Measurements from ENCODE around the gene ANO9.
"Not testable (repeated sequence)": the region's sequence is repeated elsewhere in the genome, so short reads cannot be mapped to it uniquely, and the experiment has no call there.

ANO9 gene

DNA sequence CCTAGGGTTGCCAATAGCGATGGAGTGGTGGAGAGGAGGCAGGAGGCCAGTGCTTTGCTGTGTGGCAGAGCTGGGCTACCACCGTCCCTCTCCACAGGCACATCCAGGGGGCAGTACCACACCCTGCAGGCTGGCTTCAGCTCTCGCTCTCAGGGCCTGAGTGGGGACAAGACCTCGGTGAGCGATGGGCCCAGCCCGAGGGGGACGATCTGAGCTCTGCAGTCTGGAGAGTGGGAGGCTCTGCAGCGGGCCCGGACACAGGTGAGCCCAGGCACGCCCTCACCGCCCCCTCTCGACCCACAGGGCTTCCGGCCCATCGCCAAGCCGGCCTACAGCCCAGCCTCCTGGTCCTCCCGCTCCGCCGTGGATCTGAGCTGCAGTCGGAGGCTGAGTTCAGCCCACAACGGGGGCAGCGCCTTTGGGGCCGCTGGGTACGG, 45.3 kb downstream of the ANO9 start:
- Histone ChIP-seq H3K9ac (ENCODE audit: low read depth, low read length) (no peak overlapping the region), H3K36me3 (ENCODE audit: control insufficient read depth, insufficient read depth, low read length) (peaks cover 13% of the 10 kb centered on the region; the same call in 1 of the 2 replicates), H3K4me1 (ENCODE audit: control insufficient read depth, insufficient read depth, low read length) (peaks cover 5% of the 10 kb centered on the region), H3K27me3 (ENCODE audit: control insufficient read depth, insufficient read depth, low read length) (no peaks in the 10 kb centered on the region), H3K9me3 (ENCODE audit: control insufficient read depth, insufficient read depth, low read length) (no peaks in the 10 kb centered on the region), H3K4me3 (ENCODE audit: low read depth, low read length) (no peak overlapping the region), H3K27ac (ENCODE audit: low read depth, low read length) (no peak overlapping the region)

GRCh38 chr11:395866-396265, 45.9 kb downstream of the ANO9 start:
- peaks cover 5% of the 10 kb centered on the region for H3K4me1 ChIP-seq (ENCODE audit: control insufficient read depth, insufficient read depth, low read length)
- no peaks in the 10 kb centered on the region for H3K9me3 ChIP-seq (ENCODE audit: control insufficient read depth, insufficient read depth, low read length)
- H3K9ac ChIP-seq (ENCODE audit: low read depth, low read length), result no peak overlapping the region
- H3K4me3 ChIP-seq (ENCODE audit: low read depth, low read length), result no peak overlapping the region
- H3K36me3 ChIP-seq (ENCODE audit: control insufficient read depth, insufficient read depth, low read length), result peaks cover 13% of the 10 kb centered on the region; the same call in 1 of the 2 replicates
- H3K27ac ChIP-seq (ENCODE audit: low read depth, low read length), result no peak overlapping the region
- H3K27me3 ChIP-seq (ENCODE audit: control insufficient read depth, insufficient read depth, low read length), result no peaks in the 10 kb centered on the region

GRCh38 chr11:394858-395655, 46.8 kb downstream of the ANO9 start:
- Histone ChIP-seq H3K4me3 (ENCODE audit: low read depth, low read length) (peak overlapping the region; percentile 63; the same call in 1 of the 2 replicates), H3K27me3 (ENCODE audit: control insufficient read depth, insufficient read depth, low read length) (no peaks in the 10 kb centered on the region), H3K9ac (ENCODE audit: low read depth, low read length) (no peak overlapping the region), H3K4me1 (ENCODE audit: control insufficient read depth, insufficient read depth, low read length) (peaks cover 5% of the 10 kb centered on the region), H3K9me3 (ENCODE audit: control insufficient read depth, insufficient read depth, low read length) (no peaks in the 10 kb centered on the region), H3K27ac (ENCODE audit: low read depth, low read length) (no peak overlapping the region), H3K36me3 (ENCODE audit: control insufficient read depth, insufficient read depth, low read length) (peaks cover 12% of the 10 kb centered on the region; the same call in 1 of the 2 replicates)

- Histone ChIP-seq H3K27me3 (ENCODE audit: control insufficient read depth, insufficient read depth, low read length) (no peaks in the 10 kb centered on the region), H3K36me3 (ENCODE audit: control insufficient read depth, insufficient read depth, low read length) (peaks cover 9% of the 10 kb centered on the region; the same call in 1 of the 2 replicates), H3K4me1 (ENCODE audit: control insufficient read depth, insufficient read depth, low read length) (peaks cover 5% of the 10 kb centered on the region), H3K4me3 (ENCODE audit: low read depth, low read length) (peak within 1 kb of the TSS; percentile 63), H3K27ac (ENCODE audit: low read depth, low read length) (no peak within 1 kb of the TSS), H3K9ac (ENCODE audit: low read depth, low read length) (peak within 1 kb of the TSS; percentile 40; the same call in 1 of the 2 replicates), H3K9me3 (ENCODE audit: control insufficient read depth, insufficient read depth, low read length) (no peaks in the 10 kb centered on the region)
Observed at GRCh38 chr11:394034-394857, 47.6 kb downstream of the ANO9 start, which contains the start of gene PKP3. TSS of gene PKP3 (plus strand) at chr11:394209. CDS start at chr11:394293, 84 bp downstream.

DNA sequence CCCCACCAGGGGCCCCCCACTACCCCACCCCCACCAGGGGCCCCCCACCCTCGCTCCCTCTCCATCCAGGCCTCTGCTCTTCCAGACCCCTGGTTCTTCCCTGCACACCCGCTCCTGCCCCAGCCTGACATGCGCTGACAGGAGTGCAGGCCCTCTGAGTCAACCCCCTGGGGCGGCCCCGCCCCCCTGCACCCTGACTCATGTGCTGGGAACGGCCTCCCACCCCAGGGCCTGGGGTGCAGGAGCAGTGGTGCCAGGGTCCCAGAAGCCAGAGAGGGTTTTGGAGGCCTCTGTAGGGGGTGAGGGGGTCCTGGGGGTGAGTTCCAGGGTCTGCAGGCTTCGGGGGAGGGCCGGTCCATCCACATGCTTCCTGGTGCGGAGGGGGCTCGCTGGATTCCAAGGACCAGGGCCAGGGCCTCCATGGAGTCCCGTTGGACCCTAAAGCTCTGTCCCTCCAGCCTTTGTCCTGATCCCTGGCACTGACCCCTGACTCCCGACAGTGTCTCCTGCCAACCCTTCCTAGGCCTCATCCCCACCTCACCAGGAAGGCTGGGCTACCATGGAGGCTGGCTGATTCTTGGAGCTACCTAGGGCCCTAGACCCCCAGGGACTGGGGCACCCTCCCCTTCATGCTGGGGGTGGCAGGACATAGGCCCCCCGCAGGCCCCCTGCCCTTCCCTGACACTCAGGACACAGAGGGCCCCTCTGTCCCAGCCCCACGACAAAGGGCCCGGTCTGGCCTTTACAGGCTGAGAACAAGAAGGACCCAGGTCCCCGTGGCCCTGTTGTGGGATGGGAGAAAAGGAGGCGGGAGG, 48.4 kb downstream of the ANO9 start:
- Histone ChIP-seq H3K9ac (ENCODE audit: low read depth, low read length) (0 out of 2 replicates have a peak overlapping the region, but pooled peaks have one; percentile 40), H3K36me3 (ENCODE audit: control insufficient read depth, insufficient read depth, low read length) (peaks cover 9% of the 10 kb centered on the region; the same call in 1 of the 2 replicates), H3K27me3 (ENCODE audit: control insufficient read depth, insufficient read depth, low read length) (no peaks in the 10 kb centered on the region), H3K27ac (ENCODE audit: low read depth, low read length) (no peak overlapping the region), H3K4me3 (ENCODE audit: low read depth, low read length) (peak overlapping the region; percentile 63; the same call in 1 of the 2 replicates), H3K9me3 (ENCODE audit: control insufficient read depth, insufficient read depth, low read length) (no peaks in the 10 kb centered on the region), H3K4me1 (ENCODE audit: control insufficient read depth, insufficient read depth, low read length) (peaks cover 5% of the 10 kb centered on the region)

DNA sequence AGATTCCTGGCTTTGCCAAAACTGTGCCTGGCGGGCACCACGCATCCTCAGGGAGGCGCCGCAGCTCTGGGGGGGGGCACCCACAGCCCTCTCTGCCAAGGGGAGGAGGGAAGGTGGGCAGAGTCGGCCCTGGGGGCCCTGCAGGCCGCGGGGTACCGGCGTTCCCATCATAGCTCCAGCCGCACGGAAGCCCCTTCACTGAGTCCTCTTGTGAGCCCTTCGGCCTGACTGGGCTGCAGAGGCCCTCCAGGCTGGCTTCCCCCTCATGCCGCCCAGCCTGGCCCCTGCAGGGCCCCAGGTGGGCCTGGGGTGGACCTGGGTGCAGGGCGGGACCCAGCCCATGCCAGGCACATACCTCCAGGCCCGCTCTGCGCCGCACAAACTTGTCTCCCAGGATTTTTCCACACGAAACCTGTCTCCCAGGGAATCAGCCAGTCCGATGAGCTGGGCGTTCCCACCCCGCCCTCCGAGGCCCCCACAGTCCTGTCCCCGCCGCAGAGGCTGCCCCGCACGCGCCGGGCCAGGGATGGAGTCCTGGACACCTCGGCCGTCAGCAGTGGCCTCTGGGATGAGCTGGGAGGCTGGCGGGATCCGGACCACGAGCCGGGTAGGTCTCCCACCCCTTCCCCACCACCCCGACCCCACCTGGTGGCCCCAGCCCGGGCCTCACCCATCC, 49.6 kb downstream of the ANO9 start:
- Histone ChIP-seq H3K27me3 (ENCODE audit: control insufficient read depth, insufficient read depth, low read length) (no peaks in the 10 kb centered on the region; the same call in 1 of the 2 replicates), H3K9me3 (ENCODE audit: control insufficient read depth, insufficient read depth, low read length) (no peaks in the 10 kb centered on the region), H3K4me1 (ENCODE audit: control insufficient read depth, insufficient read depth, low read length) (peaks cover 5% of the 10 kb centered on the region), H3K36me3 (ENCODE audit: control insufficient read depth, insufficient read depth, low read length) (peaks cover 2% of the 10 kb centered on the region; the same call in 1 of the 2 replicates), H3K27ac (ENCODE audit: low read depth, low read length) (no peak overlapping the region), H3K4me3 (ENCODE audit: low read depth, low read length) (no peak overlapping the region), H3K9ac (ENCODE audit: low read depth, low read length) (no peak overlapping the region)

DNA sequence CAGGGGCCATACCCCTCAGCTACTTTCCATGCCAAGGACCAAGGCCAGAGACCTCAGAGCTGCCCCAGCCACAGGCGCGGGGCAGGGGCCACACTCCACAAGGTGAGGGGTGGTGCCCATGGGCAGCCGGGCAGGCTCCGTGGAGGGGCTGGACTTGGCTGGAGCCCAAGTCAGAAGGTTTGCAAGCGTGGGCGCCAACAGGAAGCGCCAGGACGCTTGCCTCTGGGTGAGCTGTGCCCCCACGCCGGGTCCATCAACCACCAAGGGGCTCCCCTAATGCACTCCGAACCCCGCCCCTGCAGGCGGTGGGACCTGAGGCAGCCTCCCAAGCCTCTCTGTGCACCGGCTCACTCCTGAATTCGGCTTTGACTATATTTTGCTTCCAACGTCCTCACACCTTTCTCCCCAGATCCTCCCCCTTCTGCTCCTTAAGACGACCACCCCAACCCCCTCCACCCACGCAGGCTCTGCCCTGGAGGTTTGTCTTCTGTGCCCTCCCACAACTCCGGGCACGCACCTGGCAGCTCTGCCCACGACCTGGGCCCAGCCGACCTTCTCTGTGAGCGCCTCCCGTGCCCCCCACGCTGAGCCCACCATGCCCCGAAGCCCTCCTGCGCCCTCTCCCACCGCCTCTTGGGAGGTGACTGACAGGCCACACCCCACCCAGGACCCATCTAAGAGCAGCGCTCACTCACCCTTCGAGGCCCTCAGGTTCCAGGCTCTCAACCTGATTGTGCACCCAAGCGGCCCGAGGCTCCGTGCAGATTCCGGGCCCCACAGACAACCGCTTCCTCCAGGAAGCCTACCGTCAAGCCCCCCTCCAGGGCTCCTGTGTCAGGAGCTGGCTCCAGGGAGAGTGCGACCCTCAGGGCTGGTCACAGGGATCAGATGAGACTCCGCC, 50.4 kb downstream of the ANO9 start:
- peaks cover 5% of the 10 kb centered on the region for H3K4me1 ChIP-seq (ENCODE audit: control insufficient read depth, insufficient read depth, low read length)
- H3K27me3 ChIP-seq (ENCODE audit: control insufficient read depth, insufficient read depth, low read length), result no peaks in the 10 kb centered on the region; the same call in 1 of the 2 replicates
- no peak overlapping the region for H3K9ac ChIP-seq (ENCODE audit: low read depth, low read length)
- H3K36me3 ChIP-seq (ENCODE audit: control insufficient read depth, insufficient read depth, low read length), result no peaks in the 10 kb centered on the region
- H3K9me3 ChIP-seq (ENCODE audit: control insufficient read depth, insufficient read depth, low read length), result peaks cover 8% of the 10 kb centered on the region; the same call in 1 of the 2 replicates
- no peak overlapping the region for H3K4me3 ChIP-seq (ENCODE audit: low read depth, low read length)
- H3K27ac ChIP-seq (ENCODE audit: low read depth, low read length), result no peak overlapping the region

GRCh38 chr11:390175-390574, 51.6 kb downstream of the ANO9 start:
- Histone ChIP-seq H3K9me3 (ENCODE audit: control insufficient read depth, insufficient read depth, low read length) (peaks cover 10% of the 10 kb centered on the region; the same call in 1 of the 2 replicates), H3K36me3 (ENCODE audit: control insufficient read depth, insufficient read depth, low read length) (no peaks in the 10 kb centered on the region), H3K27me3 (ENCODE audit: control insufficient read depth, insufficient read depth, low read length) (no peaks in the 10 kb centered on the region; the same call in 1 of the 2 replicates)

GRCh38 chr11:389369-389768, 52.4 kb downstream of the ANO9 start:
- peaks cover 10% of the 10 kb centered on the region; the same call in 1 of the 2 replicates for H3K9me3 ChIP-seq (ENCODE audit: control insufficient read depth, insufficient read depth, low read length)
- not testable (repeated sequence) for H3K4me3 ChIP-seq (ENCODE audit: low read depth, low read length); H3K4me1 ChIP-seq (ENCODE audit: control insufficient read depth, insufficient read depth, low read length); H3K36me3 ChIP-seq (ENCODE audit: control insufficient read depth, insufficient read depth, low read length); H3K27me3 ChIP-seq (ENCODE audit: control insufficient read depth, insufficient read depth, low read length); H3K9ac ChIP-seq (ENCODE audit: low read depth, low read length); H3K27ac ChIP-seq (ENCODE audit: low read depth, low read length)

More at GRCh38 chr11:390175-390574, 51.6 kb downstream of the ANO9 start:
- Histone ChIP-seq H3K4me1 (ENCODE audit: control insufficient read depth, insufficient read depth, low read length) (peaks cover 5% of the 10 kb centered on the region), H3K4me3 (ENCODE audit: low read depth, low read length) (no peak overlapping the region), H3K27ac (ENCODE audit: low read depth, low read length) (no peak overlapping the region), H3K9ac (ENCODE audit: low read depth, low read length) (no peak overlapping the region)

All from HUES48 (cell line).